GM12873 (cell line): Measurements from ENCODE around the gene APOC1.
"Not testable (repeated sequence)": the region's sequence is repeated elsewhere in the genome, so short reads cannot be mapped to it uniquely, and the experiment has no call there.

Experiments used
- CTCF ChIP-seq: IDR thresholded peaks from 2 replicates; pipeline ENCODE4 v1.5.1; 2012; ENCODE audit warnings: low read depth, mild to moderate bottlenecking, moderate library complexity, low read length, control low read depth; ENCODE audit not compliant: insufficient read depth; ENCODE audit errors: missing control alignments

Gene APOC1

GRCh38 chr19:44914433-44915206 is at the start of gene APOC1:
APOC1 (plus strand) TSS chr19:44914608; CDS start chr19:44914892, 284 bp downstream.
- not testable (repeated sequence) for TF ChIP-seq CTCF

DNA sequence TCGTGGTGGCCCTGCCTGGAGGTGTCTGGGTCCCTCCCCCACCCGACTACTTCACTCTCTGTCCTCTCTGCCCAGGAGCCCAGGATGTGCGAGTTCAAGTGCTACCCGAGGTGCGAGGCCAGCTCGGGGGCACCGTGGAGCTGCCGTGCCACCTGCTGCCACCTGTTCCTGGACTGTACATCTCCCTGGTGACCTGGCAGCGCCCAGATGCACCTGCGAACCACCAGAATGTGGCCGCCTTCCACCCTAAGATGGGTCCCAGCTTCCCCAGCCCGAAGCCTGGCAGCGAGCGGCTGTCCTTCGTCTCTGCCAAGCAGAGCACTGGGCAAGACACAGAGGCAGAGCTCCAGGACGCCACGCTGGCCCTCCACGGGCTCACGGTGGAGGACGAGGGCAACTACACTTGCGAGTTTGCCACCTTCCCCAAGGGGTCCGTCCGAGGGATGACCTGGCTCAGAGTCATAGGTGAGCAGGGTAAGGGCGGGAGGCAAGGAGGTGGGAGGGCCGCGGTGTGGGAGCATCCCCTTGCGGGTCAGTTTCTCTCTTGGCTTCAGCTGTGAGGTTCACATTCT is 49.1 kb upstream of the APOC1 start:
- TF ChIP-seq CTCF = no peak

- no peak for TF ChIP-seq CTCF
Observed at GRCh38 chr19:44866664-44867063, 47.7 kb upstream of the APOC1 start.

DNA sequence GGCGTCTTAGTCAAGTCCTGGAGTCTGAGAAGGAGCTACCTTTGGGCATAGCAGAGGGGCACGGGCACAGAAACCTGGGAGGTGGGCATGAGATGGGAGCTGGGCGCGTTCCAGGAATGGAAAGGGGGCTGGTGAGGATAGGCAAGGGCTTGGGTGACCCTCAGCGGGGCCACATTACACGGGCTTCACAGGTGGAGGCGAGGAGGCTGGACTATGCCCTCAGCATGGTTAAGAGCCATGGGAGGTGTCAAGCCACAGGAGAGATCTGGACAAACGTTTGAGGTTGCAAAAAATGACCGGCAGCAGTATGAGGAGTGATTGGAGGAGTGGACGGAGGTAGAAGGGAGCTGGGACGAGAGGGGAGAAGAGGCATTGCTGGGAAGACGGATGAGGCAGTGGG is 46.8 kb upstream of the APOC1 start:
- TF ChIP-seq CTCF = no peak

DNA sequence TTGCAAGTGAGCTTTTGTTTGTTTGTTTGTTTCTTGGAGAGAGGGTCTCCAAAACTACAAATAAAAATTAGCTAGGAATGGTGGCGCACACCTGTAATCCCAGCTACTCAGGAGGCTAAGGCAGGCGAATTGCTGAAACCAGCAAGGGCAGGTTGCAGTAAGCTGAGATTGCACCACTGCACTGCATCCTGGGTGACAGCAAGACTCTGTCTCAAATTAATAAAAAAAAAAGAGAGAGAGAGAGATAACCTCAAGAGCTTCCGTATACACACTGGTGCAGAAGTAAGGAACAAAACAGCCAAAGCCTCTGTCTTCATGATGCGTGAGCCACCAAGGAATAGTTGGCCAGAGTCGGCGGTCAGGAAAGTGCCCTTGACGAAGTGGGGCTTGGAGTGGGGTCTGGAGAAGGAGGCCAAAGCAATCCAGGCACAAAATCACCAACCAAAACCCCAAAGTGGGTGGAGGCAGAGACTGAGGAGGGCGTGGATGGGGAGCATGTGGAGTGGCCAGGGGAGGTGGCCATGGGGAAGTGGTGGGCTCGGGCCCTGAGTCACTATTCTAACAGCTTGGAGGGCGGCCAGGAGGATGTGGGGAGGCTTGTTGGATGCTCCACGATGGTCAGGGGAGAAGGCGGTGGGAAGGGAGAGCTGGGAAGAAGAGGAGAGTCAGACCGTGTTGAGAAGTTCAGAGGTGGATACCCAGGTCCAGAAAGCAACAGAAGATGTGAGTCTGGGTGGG is 44.5 kb upstream of the APOC1 start:
- no peak for TF ChIP-seq CTCF

DNA sequence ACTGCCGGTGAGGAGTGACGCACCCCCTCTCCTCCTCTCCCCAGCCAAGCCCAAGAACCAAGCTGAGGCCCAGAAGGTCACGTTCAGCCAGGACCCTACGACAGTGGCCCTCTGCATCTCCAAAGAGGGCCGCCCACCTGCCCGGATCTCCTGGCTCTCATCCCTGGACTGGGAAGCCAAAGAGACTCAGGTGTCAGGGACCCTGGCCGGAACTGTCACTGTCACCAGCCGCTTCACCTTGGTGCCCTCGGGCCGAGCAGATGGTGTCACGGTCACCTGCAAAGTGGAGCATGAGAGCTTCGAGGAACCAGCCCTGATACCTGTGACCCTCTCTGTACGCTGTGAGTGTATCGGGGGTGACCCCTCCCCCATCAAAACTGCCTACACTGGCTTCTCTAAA is 42.6 kb upstream of the APOC1 start:
- no peak for TF ChIP-seq CTCF

DNA sequence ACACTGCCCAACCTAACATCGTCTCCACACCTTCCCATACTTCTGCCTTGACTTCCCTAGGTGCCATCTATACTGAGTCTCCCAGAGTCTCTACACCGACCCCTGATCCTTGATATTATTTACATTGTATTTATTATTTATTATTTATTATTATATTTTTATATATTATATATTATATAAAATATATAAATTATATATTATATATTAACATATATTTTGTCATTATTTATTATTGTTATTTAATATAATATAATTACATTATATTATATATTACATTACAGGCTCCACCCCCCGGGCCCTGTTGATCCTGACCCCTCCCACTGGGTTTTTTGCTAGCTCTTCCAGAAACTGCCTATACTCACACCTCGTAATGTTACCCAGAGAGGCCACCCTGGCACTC is 41.7 kb upstream of the APOC1 start:
- TF ChIP-seq CTCF = no peak
